Adrenal gland (tissue), 12 donors: ENCODE data around the gene NHSL1. TPM values are rescaled to one million over a fixed set of nuclear protein-coding genes. Genes with fewer than 3 reads are reported as not detected.

ENCODE experiments used
- DNase-seq, 7 donors: peaks; one replicate each; pipeline ENCODE4 v3.0.0-alpha.2; 2019 to 2020
- H3K27ac ChIP-seq, 5 donors: fragments of 200-600 bp; sonication (generic) in 4 of 5; 1 replicate in 3 of 5; 2 replicates in 2 of 5; pipeline versions ENCODE4 v1.5.1 to v1.8.0; 2016 to 2020; ENCODE audit warnings: mild to moderate bottlenecking in 1 of 5
- H3K27me3 ChIP-seq: fragments of 200-600 bp; 2 replicates; pipeline ENCODE4 v1.8.0; 2021
- H3K36me3 ChIP-seq, 2 donors: fragments of 200-600 bp; replicated peaks in 1 of 2; 1 replicate in 1 of 2; 2 replicates in 1 of 2; pipeline versions ENCODE4 v1.5.1 to v1.8.0; 2018 to 2022
- H3K4me1 ChIP-seq, 2 donors: fragments of 200-600 bp; replicated peaks in 1 of 2; 1 replicate in 1 of 2; 2 replicates in 1 of 2; pipeline versions ENCODE4 v1.5.1 to v1.8.0; 2018 to 2021
- H3K4me3 ChIP-seq, 4 donors: fragments of 200-600 bp; sonication (generic) in 3 of 4; one replicate each; pipeline ENCODE4 v1.5.1; 2016 to 2018
- H3K9me3 ChIP-seq, 3 donors: fragments of 200-600 bp; sonication (generic) in 1 of 3; replicated peaks in 1 of 3; 1 replicate in 2 of 3; 2 replicates in 1 of 3; pipeline versions ENCODE4 v1.5.1 to v1.8.0; 2016 to 2021
- POLR2A ChIP-seq, 2 donors: fragments of 450-650 bp; IDR thresholded peaks; one replicate each; pipeline ENCODE4 v1.6.1; 2017; ENCODE audit warnings: antibody characterized with exemption in 2 of 2, mild to moderate bottlenecking in 2 of 2, moderate library complexity in 1 of 2
- WGBS, 4 donors: extraction: QIAGEN DNeasy Blood & Tissue Kit in 2 of 4; methylation state at CpG; one replicate each; pipeline versions ENCODE4 v1.1.5 to v1.1.7; 2013 to 2017; 5-methylcytosine and 5-hydroxymethylcytosine counted together
- intact Hi-C, 2 donors: fragments of 100-400 bp; cut with DNase I; formaldehyde crosslinking; loops; one replicate each; pipeline versions ENCODE4 v1.14.1 to v1.15.0; 2022 to 2023
- polyA plus RNA-seq, 3 donors: library from polyadenylated mRNA; stranded (reverse); fragments of 200-250 nt in 2 of 3; fragments of 350-450 nt in 1 of 3; fragmentation: Illumina TruSeq in 1 of 3; extraction: RNeasy Lipid Tissue Mini Kit (QIAGEN cat#74804) in 1 of 3; gene quantifications; one replicate each; pipeline ENCODE4 v1.2.3, GENCODE V29; 2013 to 2014
- total RNA-seq, 9 donors: library from RNA; depleted of rRNA in 4 of 9; stranded (reverse); fragments of >200 nt in 4 of 9; fragments of 120-200 nt in 1 of 9; fragmentation: NEBNext Ultra II Directional in 1 of 9; extraction: Animal tissue kit (Norgen Biotek cat#: 25700) in 1 of 9; gene quantifications; one replicate each; pipeline versions ENCODE4 v1.1.0 to v1.2.4, GENCODE V29; 2013 to 2023
- TF ChIP-seq, protein P1 (sequence below), 6 experiments: fragments of 450-650 bp in 4 of 6; fragments of 200-600 bp in 2 of 6; sonication (generic) in 1 of 6; IDR thresholded peaks; 1 replicate in 5 of 6; 2 replicates in 1 of 6; pipeline versions ENCODE4 v1.5.1 to v1.8.0; 2016 to 2021; ENCODE audit warnings: antibody characterized with exemption in 6 of 6, mild to moderate bottlenecking in 2 of 6, moderate library complexity in 1 of 6
- donor health status: healthy with polysubstance abuse.
- donor health status: Bipolar disorder and iron deficiency.
- donor health status: DM: yes; HTN: yes; CAD: no.
- donor health status: DM: no; HTN: no; CAD: no.
- donor health status: DM: no; HTN: no; CAD: no.
- donor health status: DM: yes; HTN: yes; CAD: no.

Gene NHSL1
- total and polyA plus RNA-seq, 12 donors = 1.2 to 12.7 (median 5.3) TPM

DNA sequence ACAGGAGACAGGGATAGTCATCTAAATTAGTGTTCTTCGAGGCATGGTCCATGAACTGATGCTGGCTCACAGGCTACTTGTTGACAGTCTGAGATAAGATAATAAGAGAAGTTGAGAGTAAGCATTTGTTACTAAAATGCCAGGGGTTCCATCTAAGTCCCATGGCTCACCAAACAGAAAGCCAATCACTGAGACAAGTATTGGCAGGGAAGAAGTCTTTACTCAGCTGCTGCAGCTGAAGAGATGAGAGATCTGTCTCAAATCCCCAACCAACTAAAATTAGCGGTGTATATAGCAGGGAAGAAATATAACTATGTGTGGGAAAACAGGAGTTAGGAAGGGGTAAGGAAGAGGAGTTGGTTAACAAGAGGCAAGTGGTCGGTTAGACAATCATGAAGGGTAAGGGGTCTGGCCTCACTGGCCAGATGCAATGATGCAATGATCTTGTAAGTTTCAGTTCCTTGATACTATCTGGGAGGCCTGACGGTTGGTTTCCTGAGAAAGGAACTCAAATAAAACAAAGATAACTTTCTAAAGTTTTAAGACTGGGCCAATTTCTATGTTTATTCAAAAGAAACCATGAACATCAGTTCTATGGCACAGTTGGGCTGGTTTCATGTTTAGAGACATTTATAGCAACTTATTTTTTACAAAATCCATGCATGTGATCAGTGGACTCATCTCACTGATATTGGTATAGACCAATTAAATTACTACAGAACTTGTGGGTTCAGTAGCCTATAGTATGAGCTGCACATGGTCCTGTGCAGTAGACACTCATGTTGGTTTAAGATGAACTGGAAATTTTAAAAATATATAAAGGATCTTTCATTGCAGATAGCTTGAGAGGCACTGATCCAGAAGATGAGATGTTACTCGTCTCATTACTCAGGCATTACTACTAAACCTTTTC is 105.2 kb downstream of the NHSL1 start:
- Histone ChIP-seq H3K27me3 (no peaks in the 10 kb centered on the region), H3K9me3 (no peaks in the 10 kb centered on the region), H3K4me1 (no peaks in the 10 kb centered on the region), H3K4me3 (no peak overlapping the region), H3K27ac (no peak overlapping the region), H3K36me3 (no peaks in the 10 kb centered on the region)
- no peak for DNase-seq
- intact Hi-C loops = no loop called here
- 53 to 79% (median 74%) methylated on average over 5 of the region's 5 CpGs for WGBS, 4 donors
- TF ChIP-seq POLR2A (IDR thresholded peaks at IDR 0.05) = no peak
- TF ChIP-seq, protein P1, sequence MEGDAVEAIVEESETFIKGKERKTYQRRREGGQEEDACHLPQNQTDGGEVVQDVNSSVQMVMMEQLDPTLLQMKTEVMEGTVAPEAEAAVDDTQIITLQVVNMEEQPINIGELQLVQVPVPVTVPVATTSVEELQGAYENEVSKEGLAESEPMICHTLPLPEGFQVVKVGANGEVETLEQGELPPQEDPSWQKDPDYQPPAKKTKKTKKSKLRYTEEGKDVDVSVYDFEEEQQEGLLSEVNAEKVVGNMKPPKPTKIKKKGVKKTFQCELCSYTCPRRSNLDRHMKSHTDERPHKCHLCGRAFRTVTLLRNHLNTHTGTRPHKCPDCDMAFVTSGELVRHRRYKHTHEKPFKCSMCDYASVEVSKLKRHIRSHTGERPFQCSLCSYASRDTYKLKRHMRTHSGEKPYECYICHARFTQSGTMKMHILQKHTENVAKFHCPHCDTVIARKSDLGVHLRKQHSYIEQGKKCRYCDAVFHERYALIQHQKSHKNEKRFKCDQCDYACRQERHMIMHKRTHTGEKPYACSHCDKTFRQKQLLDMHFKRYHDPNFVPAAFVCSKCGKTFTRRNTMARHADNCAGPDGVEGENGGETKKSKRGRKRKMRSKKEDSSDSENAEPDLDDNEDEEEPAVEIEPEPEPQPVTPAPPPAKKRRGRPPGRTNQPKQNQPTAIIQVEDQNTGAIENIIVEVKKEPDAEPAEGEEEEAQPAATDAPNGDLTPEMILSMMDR (IDR thresholded peaks at IDR 0.05) = no peak

DNA sequence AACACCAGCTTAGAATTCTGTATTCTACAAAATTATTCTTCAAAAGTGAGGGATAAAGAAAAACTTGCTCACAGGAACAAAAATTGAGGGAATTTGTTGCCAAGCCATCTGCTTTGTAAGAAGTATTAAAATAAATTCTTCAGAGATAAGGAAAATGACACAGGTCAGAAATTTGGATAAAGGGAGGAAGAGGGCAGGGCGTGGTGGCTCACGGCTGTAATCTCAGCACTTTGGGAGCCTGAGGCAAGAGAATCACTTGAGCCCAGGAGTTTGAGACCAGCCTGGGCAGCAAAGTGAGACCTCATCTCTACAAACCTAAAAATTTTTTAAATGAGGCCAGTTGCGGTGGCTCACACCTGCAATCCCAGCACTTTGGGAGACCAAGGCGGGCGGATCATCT is 109.7 kb downstream of the NHSL1 start:
- H3K9me3 ChIP-seq = no peaks in the 10 kb centered on the region
- no peak for DNase-seq
- H3K27me3 ChIP-seq = no peaks in the 10 kb centered on the region
- TF ChIP-seq, protein P1 (IDR thresholded peaks at IDR 0.05) = no peak
- no peaks in the 10 kb centered on the region for H3K4me1 ChIP-seq
- no peak overlapping the region for H3K27ac ChIP-seq
- WGBS, 4 donors = 78 to 90% (median 85%) methylated on average over 5 of the region's 5 CpGs
- H3K4me3 ChIP-seq = no peak overlapping the region
- intact Hi-C loops = no loop called here
- H3K36me3 ChIP-seq = no peaks in the 10 kb centered on the region

DNA sequence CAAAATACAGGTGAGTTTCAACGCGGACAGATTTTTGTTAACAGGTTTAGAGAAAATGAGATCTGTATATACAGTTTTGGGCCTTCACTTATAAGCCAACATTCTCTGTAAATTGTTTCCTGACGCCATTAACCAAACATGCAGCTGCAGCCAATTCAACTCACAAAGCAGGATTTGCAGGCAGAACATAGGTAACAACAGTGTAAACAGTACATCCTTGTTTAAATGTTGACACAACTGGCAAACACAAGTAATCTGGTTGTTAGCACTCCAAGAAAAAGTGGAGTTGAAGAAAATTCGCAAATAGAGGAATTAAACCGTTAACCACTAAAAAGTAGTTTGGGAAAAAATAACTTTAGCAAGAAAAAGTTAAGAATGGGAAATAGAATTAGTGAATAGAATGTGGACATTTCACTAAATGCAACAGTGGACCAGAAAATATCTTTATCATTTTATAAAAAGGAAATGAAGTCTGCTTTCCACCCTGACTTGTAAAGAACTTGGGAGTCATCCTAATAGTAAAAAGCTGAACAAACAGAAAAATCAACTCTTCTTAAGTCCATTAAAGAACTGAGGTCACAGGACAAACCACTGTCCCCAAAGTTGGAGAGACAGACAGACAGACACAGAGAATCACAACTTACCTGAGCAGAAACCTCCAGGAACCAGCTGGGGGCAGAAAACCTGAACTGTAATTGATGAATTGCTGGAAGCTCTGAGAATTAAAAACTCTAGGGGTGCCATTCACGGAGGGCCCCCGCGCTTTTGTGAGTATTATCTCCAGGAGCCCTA is 111.5 kb downstream of the NHSL1 start:
- intact Hi-C loops = no loop called here
- WGBS, 4 donors = 82 to 91% (median 87%) methylated on average over 8 of the region's 8 CpGs
- no peak for TF ChIP-seq POLR2A (IDR thresholded peaks at IDR 0.05)
- TF ChIP-seq, protein P1 (IDR thresholded peaks at IDR 0.05) = no peak

DNA sequence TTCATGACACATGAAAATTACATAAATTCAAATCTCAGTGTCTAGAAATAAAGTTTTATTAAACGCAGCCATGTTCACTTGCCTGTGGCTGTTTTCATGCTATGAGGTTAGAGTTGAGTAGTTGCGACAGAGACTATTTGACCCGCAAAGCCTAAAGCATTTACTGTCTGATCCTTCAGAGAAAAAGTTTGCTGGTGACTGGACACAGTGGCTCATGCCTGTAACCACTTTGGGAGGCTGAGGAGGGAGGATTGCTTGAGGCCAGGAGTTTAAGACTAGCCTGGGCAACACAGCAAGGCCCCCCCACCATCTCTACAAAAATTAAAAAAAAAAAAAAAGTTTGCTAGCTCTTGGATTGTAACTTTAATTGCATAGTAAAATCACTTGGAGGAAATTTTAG is 112.4 kb downstream of the NHSL1 start:
- Histone ChIP-seq H3K4me3 (no peak overlapping the region), H3K27me3 (no peaks in the 10 kb centered on the region), H3K27ac (no peak overlapping the region), H3K4me1 (no peaks in the 10 kb centered on the region), H3K36me3 (no peaks in the 10 kb centered on the region), H3K9me3 (no peaks in the 10 kb centered on the region)
- intact Hi-C loops = no loop called here
- WGBS, 4 donors = 89 to 97% (median 91%) methylated on average over 3 of the region's 3 CpGs
- TF ChIP-seq POLR2A (IDR thresholded peaks at IDR 0.05) = no peak
- TF ChIP-seq, protein P1 (IDR thresholded peaks at IDR 0.05) = no peak
- no peak for DNase-seq

More for the DNA sequence above, 111.5 kb downstream of the NHSL1 start:
- no peaks in the 10 kb centered on the region for H3K27me3 ChIP-seq
- H3K27ac ChIP-seq = no peak overlapping the region
- H3K4me3 ChIP-seq = no peak overlapping the region
- H3K4me1 ChIP-seq = no peaks in the 10 kb centered on the region
- H3K36me3 ChIP-seq = no peaks in the 10 kb centered on the region
- no peaks in the 10 kb centered on the region for H3K9me3 ChIP-seq
- no peak for DNase-seq
